Aorta (tissue), 4 donors: ENCODE measurements around the gene TM9SF3. TPM values are rescaled to one million over a fixed set of nuclear protein-coding genes. Genes with fewer than 3 reads are reported as not detected.

Experiments used
- polyA plus RNA-seq, 2 donors: library from polyadenylated mRNA; stranded (reverse); fragments of 200-250 nt; gene quantifications; one replicate each; pipeline ENCODE4 v1.2.3, GENCODE V29; 2013
- total RNA-seq, 2 donors: library from RNA; stranded (reverse); fragmentation: NEBNext Ultra II Directional; extraction: Animal tissue kit (Norgen Biotek cat#: 25700); gene quantifications; one replicate each; pipeline ENCODE4 v1.2.1, GENCODE V29; 2021
- donor health status: healthy with polysubstance abuse.
- donor health status: Bipolar disorder and iron deficiency.
- donor health status: DM: no; HTN: no; CAD: no.
- donor health status: DM: yes; HTN: yes; CAD: no.

Gene TM9SF3
- total and polyA plus RNA-seq, 4 donors, result 42.9 to 137 (median 85.1) TPM

Other genes with a start within 250 kb of the TM9SF3 start
- gene OPALIN, start 228.0 kb downstream of the TM9SF3 start, total RNA-seq, result not detected
- gene OPALIN, start 228.0 kb downstream of the TM9SF3 start, polyA plus RNA-seq, result not detected
- under 1 TPM; 0.12 to 0.36 TPM for gene TLL2, start 73.1 kb downstream of the TM9SF3 start, total RNA-seq
- not detected for gene TLL2, start 73.1 kb downstream of the TM9SF3 start, polyA plus RNA-seq
- 10 to 100 TPM; 10.1 to 23.4 TPM for gene PIK3AP1, start 133.5 kb upstream of the TM9SF3 start, total RNA-seq
- gene PIK3AP1, start 133.5 kb upstream of the TM9SF3 start, polyA plus RNA-seq, result 10 to 100 TPM in 1 of 2 donors, 1 to 10 TPM in 1; 1.9 to 13.8 TPM
- gene LCOR, start 245.3 kb upstream of the TM9SF3 start, total RNA-seq, result 10 to 100 TPM; 36.4 to 38.9 TPM
- gene LCOR, start 245.3 kb upstream of the TM9SF3 start, polyA plus RNA-seq, result 1 to 10 TPM; 2.4 to 2.7 TPM